HL-60/S4 (cell line): ENCODE measurements around the gene FAM227B.
"Not testable (repeated sequence)": the region's sequence is repeated elsewhere in the genome, so short reads cannot be mapped to it uniquely, and the experiment has no call there.

Source experiments
- in situ Hi-C: fragments of 300-500 bp; cut with MboI; formaldehyde crosslinking; loops from 2 replicates; pipeline ENCODE4 v1.14.3; 2022; ENCODE audit warnings: low sequenced_read_pairs

FAM227B gene

DNA sequence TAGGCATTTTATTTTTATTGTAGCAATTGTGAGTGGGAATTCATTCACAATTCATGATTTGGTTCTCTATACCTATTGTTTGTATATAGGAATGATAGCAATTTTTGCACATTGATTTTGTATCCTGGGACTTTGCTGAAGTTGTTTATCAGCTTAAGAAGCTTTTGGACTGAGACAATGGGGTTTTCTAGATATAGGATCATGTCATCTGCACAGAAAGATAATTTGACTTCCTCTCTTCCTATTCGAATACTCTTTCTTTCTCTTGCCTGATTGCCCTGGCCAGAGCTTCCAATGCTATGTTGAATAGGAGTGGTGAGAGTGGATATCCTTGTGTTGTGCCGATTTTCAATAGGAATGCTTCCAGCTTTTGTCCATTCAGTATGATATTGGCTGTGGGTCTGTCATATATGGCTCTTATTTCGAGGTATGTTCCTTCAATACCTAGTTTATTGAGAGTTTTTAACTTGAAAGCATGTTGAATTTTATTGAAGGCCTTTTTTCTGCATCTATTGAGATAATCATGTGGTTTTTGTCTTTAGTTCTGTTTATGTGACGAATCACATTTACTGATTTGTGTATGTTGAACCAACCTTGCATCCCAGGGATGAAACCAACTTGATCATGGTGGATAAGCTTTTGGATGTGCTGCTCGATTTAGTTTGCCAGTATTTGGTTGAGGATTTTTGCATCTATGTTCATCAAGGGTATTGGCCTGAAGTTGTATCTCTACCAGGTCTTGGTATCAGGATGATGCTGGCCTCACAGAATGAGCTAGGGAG, 217.9 kb downstream of the FAM227B start:
- in situ Hi-C loops = loop anchor here (25.0 kb wide), 1 partner anchor 540 kb away; no protein-coding TSS in a partner anchor

DNA sequence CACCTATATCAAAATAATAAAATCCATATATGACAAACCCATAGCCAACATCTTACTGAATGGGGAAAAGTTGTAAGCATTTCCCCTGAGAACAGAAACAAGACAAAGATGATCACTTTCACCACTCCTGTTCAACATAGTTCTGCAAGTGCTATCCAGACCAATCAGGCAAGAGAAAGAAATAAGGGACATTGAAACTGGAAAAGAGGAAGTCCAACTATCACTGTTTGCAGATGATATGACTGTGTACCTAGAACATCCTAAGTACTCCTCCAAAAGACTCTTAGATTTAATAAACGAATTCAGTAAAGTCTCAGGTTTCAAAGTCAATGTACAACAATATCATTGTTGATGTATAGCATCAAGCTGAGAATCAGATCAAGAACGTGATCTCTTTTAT, 233.1 kb downstream of the FAM227B start:
- in situ Hi-C loops = no loop called here

DNA sequence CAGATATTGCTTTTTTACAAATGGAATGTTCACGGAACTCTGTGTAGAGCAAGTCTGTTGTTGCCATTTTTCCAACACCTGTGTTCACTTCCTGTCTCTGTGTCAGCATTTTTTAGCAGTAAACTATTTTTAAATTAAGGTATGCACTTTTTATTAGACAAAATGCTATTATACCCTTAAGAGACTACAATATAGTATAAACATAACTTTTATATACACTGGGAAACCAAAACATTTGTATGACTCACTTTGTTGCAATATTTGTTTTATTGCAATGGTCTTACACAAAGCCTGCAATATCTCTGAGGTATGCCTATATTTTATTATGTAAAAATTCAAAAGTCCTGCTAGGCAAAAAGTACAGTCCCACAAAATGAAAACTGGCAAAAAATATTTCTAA, 237.4 kb downstream of the FAM227B start:
- in situ Hi-C loops = no loop called here

DNA sequence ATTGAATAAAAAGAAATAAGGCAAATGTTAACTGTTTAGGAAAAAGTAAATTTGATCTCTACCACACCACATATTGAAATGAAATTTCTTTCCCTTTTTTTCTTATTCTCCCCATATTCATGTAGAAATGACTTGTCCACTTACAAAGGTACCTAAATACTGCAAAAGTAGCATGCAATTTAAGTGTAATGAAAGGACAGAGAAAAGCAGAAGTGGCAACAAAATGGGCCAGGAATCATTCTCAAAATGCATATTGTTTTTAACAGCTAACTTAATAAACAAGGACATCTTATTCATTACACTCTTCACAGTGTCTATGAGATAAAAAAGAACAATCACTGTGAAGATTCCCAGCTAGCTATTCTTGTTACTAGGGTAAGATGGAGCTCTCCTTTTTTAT, 238.2 kb downstream of the FAM227B start:
- in situ Hi-C loops = no loop called here

DNA sequence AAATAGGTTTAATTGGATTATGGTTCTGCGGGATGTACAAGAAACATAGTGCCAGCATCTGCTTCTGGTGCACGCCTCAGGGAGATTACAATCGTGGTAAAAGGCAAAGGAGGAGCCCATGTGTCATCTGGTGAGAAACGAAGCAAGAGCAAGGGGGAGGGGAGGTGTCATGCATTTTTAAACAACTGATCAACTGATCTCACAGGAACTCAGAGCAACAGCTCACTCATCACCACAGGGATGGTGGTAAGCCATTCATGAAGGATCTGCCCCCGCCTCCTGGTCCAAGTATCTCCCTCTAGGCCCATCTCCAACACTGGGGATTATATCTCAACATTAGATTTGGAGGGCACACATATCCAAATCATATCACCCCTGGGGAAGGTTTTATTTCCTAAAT, 239.7 kb downstream of the FAM227B start:
- in situ Hi-C loops = no loop called here

DNA sequence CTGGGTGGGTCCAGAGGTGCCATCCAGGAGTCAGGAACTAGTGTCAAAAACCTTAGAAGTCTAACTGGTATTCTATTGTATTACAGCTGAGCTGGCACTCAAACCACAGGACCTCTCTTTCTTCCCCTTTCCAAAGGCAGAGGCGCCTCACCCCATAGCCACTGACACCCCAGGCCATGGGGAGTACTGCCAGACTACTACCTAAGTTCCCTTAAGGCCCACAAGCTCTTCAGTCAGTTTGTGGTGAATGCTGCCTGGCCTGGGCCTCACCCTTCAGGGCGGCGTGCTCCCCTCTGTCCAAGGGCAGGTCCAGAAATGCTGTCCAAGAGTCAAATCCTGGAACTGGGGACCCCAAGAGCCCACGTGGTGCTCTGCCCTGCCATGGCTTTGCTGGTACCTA, 240.6 kb downstream of the FAM227B start:
- in situ Hi-C loops = no loop called here

DNA sequence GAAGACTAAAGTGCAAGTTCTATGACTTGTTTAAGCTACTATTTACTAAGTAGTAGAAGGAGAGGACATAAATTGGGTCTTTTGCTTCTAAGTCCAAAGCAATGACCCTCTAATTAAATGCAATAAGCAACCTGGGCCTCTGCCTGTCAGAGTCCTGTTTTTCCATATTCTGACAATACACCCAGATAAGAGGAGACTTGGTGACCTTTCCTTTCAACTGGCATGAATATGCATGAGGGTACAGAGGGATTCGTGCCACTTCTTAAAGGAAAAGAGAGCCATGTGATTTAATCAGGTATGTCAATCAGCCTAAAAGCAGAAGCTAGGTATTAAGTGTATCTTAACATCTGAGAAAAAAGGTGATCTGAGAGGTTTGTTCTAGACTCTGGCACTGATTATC, 248.3 kb downstream of the FAM227B start:
- in situ Hi-C loops = no loop called here

DNA sequence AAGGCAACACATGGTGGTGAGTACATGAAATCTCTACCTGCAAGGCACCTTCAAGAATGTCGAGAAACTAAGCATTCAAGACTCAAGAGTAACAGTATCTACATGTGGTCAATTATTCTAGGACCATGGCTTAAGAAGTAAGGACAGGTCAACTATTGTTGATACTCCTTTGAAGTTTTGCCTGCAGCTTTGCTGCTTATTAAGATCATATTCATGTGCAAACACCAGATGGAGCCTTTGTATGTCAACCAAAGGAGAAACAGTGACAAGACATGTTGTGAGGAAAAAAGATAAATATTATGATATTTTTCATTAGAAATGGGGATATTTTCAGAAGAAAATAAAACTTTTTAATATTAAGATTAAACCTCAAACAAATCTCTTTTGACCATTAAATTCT, 249.8 kb downstream of the FAM227B start:
- in situ Hi-C loops = no loop called here

DNA sequence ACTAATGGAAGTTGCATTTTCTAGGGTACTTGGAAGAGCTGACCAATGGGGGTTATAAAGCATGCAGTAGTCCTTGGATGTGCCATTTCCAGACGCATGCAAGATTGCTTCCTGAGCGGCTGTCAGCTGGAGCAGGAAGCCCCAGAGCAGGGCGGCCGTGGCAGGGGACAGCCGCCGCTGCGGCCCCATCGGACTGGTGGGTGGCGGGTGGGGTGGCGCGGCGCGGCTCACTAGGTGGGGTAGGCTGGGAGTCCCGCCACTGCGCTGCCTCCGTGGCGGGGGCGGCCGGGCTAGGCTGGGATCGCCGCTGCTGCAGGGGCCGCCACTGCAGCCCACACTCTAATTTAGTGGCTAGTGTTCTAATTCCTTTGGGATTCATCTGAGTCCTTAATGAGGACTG, 254.1 kb downstream of the FAM227B start:
- in situ Hi-C loops = no loop called here

DNA sequence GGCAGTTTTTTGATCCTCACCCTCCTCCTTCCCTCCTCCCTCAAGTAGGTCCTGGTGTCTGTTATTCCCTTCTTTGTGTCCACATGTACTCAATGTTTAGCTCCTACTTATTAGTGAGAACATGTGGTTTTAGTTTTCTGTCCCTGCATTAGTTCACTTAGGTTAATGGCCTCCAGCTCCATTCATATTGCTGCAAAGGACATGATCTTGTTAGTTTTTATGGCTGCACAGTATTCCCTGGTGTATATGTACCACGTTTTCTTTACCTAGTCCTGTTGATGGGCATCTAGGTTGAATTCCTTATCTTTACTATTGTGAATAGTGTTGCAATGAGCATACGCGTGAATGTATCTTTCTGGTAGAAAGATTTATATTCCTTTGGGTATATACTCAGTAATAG, 259.2 kb downstream of the FAM227B start:
- in situ Hi-C loops = no loop called here

DNA sequence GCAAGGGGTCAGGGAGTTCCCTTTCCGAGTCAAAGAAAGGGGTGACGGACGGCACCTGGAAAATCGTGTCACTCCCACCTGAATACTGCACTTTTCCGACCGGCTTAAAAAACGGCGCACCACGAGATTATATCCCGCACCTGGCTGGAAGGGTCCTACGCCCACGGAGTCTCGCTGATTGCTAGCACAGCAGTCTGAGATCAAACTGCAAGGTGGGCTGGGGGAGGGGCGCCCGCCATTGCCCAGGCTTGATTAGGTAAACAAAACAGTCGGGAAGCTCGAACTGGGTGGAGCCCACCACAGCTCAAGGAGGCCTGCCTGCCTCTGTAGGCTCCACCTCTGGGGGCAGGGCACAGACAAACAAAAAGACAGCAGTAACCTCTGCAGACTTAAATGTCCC, 266.2 kb downstream of the FAM227B start:
- in situ Hi-C loops = not testable (repeated sequence)

DNA sequence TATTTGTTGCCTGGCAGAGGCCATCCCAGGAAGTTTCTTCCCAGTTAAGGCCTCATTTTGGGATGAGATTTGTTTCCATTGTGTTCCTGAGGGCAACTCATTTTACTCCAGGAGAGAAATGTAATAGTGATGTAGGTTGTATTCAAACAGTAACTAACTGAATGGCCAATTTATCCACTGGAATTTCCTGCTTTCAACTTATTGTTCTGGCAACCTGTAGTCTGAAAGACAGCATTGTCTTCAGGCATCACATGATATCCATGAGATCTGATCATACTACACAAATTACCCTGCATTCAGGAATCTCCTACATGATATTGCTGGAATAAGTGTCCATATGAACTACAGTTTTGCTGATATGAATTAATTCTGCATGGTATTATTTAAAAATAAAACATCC, 277.1 kb downstream of the FAM227B start:
- in situ Hi-C loops = no loop called here

DNA sequence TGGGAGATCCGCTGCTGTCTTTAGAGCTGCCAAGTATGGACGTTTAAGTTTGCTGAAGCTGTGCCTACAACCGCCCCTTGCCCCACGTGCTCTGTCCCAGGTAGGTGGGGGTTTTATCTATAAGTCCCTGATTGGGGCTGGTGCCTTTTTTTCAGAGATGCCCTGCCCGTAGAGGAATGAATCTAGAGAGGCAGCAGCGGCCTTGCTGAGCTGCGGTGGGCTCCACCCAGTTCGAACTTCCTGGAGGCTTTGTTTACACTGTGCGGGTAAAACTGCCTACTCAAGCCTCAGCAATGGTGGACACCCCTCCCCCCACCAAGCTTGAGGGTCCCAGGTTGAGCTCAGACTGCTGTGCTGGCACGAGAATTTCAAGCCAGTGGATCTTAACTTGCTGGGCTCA, 281.0 kb downstream of the FAM227B start:
- in situ Hi-C loops = no loop called here

DNA sequence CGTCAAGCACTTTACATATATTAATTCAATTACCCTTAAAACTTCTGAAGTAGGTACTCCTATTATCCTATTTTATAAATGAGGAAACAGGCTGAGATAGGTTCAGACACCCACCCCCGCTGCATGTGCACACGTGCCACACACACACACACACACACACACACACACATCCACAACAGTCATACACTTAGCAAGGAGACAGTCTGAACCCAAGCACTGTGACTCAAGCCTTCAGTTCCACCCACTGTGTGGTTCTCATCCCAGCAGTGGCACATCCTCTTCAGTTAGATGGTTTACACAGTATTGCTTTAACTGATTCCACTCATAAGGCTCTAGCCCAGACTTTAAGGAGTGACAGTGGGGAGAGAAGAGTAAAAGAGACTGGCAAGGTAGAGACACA, 288.7 kb downstream of the FAM227B start:
- in situ Hi-C loops = no loop called here

DNA sequence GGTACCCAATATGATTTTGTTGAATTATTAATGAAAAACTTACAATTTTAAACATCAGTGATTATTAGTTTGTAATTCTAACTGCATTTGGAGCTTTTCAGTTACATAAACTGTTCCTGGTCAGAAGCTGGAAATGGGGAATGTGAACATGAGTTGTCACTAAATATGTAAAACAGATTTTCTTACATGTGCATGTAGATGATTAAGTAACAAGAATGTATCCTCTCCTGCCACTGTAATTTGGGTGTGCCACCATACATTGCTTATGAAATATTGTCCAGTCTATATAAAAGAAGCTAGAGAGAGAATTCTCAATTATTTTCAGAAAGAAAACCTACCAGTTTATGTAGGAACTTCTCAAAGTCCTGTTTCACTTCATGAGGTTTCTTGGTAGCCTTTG, 289.2 kb downstream of the FAM227B start:
- in situ Hi-C loops = no loop called here

DNA sequence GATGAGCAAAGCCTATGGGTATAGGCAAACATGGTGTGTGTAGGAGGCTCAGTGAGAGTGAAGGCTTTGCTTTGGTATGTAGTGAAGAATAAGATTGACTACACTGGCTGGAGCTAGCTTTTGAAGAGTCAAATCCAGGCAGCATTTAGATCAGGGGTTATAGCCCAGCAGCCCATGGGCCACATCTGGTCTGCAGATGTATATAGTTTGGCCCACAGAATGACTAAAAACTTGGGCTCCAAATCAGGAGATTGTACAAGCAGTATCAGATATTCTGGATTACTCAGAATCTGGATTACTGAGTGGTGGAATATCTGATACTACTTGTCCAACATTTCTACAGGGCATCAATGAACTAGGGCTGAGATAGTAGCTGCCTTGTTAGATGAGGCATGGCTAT, 290.5 kb downstream of the FAM227B start:
- in situ Hi-C loops = no loop called here

DNA sequence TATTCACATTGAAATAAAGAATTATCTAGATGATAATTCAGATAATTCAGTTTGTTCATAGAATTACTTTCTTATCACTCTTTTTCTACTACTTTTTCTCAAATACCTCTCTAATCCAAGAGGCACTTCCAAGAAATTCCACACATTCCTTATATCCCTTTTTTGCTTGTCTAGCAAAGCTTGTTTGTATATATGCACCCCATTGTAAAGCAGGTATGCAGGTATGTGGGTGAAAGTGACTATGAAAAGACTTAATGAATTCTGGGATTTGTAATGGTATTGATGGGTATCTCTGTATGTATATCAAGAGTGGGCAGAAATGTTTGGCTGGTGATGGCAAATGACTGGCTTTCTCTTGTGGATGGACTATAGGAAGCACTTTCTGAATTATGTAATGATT, 291.7 kb downstream of the FAM227B start:
- in situ Hi-C loops = no loop called here

DNA sequence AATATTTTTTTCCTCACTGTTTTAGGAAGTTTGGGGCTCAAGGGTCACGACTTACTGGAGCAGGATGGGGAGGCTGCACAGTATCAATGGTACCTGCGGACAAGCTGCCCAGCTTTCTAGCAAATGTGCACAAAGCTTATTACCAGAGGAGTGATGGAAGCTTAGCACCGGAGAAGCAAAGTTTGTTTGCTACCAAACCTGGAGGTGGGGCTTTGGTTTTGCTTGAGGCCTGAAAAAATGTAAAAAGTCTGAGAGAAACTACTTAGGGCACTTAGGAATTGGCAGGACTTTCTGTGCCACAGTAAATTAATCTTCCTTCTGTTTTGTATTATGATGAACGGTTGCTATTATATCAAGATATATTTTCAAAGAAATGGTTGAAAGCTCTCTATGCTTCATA, 292.7 kb downstream of the FAM227B start:
- in situ Hi-C loops = no loop called here

DNA sequence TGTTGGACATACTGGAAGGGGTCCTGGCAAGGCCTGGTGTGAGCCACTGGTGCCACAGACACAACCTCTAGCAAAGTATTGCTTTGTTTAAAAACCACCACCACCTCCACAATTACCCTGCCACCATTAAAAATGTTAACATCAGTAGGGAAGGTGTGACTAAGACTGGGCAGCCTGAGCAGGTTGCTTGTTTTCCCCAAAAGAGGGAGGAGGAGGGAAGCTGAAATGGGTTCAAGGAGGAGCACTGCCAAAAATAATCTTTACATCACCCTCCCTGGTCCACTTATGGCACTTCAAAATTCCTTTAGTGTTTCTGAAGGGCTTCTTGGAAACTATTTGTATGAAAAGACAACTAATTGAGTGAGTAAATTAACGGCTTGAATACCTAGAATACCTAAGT, 297.4 kb downstream of the FAM227B start:
- in situ Hi-C loops = no loop called here

DNA sequence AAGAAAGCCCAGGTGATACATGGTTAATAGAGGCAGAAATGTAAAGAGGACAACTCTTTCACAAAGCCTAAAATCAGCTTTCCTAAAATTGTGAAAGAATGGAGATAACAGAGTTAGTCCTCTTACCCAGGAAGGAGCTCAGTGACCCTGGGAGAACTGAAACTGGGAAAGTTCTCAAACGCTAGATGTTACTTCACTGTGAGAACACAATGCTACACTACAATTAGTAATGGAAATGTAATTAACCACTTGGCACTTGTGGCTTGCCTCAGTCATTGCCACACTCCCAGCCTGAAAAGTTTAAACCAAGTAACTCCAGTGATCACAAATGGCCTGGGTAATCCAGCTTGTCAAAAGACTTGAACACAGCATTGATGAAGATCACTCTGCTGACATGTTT, 300.3 kb downstream of the FAM227B start:
- in situ Hi-C loops = no loop called here

DNA sequence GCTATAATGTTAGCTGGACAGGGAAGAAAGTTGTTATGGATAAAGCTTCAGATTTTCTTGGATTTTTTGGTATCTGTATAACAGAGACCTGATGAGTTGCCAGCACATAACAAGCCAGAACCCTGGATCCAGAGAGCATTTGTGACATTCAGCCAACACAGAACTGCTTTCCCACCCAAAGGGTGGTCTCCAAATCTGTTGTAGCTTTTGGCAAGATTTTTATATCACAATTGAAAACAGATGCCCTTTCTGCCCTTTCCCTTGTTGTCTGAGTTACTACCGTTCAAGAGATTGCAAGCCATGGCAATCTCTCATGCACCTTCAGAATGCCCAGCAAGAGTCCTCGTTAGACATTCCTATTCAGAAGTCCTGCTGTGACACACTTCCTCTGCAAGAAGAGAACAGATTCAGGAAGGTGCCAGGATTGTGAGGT, 305.2 kb downstream of the FAM227B start:
- in situ Hi-C loops = no loop called here

DNA sequence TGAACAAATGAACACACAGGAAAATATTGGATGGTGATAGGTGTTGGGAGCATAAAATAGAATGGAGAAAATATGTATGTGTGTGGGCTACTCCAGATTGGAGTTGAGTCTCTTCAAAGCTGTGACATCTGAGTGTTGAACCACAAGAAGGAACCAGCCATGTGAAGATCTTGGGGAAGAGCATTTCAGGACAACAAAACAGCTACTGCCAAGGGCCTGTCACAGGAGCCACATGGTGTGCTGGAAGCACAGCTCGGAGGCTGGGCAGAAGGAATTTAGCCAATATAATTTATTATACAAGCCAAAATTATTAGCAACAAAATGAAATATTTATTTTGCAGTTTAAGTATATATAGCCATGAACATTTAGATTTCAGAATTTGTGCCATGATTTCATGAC, 305.9 kb downstream of the FAM227B start:
- in situ Hi-C loops = no loop called here

DNA sequence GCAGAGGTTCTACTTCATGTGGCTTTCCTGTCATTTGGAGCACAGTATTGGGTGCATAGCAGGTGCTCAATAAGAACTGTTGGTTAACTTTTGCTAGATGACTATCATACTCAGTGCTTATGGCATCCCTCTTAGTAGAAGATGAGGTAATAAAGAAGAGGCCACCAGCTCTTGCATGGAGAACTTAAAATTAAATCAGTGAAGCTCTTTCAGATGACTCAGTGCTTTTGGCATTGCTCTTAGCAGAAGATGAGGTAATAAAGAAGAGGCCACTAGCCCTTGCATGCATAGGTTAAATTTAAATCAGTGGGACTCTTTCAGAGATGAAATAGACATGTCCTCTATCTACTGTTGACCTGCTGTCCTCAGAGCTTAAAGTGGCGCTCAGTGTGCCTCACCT, 307.0 kb downstream of the FAM227B start:
- in situ Hi-C loops = no loop called here
